Measurements from ENCODE around the gene RHPN2.

- TF ChIP-seq CTCF (IDR thresholded peaks at IDR 0.05) (no peak), POLR2AphosphoS5 (IDR thresholded peaks at IDR 0.05) (no peak), EP300 (IDR thresholded peaks at IDR 0.05) (no peak)
These were observed 66.0 kb downstream of the RHPN2 start for GRCh38 chr19:32998722-32999121.

Measured in sigmoid colon (tissue), 4 donors.